NCI-H524 (cell line): ENCODE data around the gene FAM120A.

ENCODE experiments used
- DNase-seq, 2 experiments: peaks; one replicate each; lab custom pipeline; 2025; lab: John Stamatoyannopoulos, UW

Gene FAM120A

DNA sequence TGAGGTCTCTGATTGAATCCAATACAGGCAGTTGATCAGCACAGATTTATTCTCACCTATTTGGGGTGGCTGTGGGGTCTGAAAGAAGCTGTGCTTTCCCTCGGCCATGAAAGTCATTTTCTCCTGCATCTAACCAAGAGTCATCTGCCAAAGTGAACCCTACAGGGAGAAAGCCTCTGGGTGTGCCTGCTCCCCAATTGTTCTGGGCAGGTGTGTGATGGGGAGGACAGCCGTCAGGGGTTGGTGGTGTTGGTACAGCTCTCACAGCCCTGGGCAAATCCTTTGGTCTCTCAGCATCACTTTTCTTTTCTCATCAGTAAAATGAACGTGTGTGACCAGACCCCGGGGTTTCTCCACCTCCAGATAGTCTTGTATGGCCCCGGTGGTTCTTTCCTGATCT lies 127.4 kb downstream of the FAM120A start:
- DNase-seq = no peak

DNA sequence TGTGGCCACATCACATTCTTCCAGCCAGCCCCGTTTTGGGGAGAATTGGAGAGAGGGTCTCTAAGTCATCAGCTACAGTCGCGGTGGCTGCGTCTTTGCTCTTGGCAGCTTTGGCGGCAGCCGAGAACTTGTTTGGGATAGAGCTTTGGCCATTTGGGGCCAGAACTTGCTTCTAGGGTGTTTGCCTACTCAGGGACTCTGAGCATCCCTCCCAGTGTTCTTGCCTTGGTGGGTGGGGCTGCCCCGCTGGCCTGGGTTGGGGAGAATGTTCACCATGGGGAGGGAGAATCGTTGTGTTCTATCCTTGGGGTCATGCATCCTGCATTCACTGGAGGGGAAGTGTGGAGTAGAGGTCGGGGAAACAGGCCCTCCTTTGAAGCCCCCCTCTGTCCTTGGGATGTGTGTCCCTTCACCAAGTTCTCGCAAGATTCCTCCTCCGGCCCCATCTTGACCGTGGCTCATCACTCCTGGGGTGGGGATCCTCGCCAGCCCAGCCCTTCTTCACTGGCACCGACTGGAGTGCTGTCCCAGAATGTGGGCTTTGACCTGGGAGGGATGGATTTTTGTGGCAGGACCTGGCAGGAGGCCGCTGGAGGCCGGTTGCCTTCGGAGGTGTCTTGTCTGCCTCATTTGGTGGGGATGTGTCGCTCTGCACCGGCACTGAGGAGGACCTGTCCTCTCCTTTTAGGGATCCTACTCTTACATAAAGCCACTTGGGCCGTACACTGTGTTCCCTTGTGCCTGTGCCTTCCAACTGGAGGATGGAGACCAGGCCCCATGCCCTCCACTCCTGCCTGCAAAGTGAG lies 128.4 kb downstream of the FAM120A start:
- DNase-seq = no peak

DNA sequence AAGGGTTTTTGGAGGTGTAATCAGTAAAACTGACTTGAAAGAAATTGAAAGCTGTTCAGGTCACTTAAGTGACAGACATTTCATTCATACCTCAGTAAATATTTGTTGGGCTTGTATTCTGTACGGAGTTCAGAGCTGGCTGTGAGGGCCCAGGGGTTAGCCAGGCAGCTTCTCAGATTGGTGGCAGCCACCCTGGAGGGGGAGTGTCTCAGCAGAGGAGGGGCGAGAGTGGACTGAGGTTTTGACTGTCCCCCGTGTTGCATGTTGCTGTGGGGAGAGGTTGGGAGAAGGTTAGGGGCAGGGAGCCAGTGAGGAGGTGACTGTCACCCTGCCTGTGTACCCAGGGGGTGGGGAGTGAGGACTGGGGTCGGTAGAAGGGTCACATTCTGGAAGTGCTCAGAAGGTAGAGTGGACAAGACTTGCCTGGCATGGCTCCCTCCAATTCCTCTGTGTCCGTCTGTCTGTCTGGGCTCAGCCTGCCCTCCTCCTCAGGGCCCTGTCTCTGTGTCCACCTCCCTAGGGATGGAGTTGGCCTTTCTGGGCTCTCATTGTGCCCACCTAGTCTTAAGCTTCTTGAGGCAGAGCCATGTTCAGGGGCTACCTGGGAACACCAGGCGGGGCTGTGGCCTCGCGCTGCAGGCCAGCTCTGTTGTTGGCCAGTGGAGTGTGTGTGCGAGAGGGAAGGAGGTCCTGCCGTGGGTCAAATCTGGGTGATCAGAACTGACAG lies 129.3 kb downstream of the FAM120A start:
- DNase-seq = no peak

DNA sequence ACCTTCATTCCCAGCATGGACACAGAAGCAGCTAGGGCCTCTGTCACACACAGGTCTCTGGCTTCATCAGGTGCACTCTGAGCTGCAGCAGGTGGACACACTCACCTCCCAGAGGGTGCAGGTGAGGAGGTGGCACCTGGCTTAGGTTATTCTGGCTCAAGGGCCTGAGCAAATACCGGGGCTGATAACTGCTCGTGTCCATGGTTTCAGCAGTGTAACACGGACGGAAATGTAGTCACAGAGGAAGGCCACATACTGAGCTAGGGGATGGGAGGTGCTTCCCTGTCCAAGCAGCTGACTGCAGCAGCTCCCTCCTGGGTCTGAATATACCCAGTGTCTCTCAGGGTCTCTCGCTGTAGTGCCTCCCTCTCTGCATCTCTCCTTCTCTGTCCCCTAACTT lies 130.6 kb downstream of the FAM120A start:
- DNase-seq = no peak

DNA sequence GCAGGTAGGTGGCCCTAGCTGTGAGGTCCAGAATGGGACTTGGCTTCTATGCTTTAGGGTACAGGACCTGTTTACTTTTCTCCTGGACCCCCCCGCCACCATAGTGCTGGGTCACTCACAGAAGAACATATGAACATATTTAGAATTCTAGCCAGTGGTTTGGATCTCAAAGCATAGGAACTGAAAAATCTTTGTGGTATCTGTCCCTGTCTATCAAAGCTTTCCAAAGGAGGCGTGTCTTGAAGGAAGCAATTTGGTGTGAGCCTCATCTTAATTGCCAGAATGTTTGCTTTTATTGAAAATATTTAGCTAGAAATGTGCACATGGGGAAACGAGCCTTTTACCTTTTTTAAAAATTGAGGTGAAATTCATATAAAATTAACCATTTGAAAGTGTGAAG lies 131.1 kb downstream of the FAM120A start:
- no peak for DNase-seq

GRCh38 chr9:93585259-93585658 lies 133.8 kb downstream of the FAM120A start:
- no peak for DNase-seq

DNA sequence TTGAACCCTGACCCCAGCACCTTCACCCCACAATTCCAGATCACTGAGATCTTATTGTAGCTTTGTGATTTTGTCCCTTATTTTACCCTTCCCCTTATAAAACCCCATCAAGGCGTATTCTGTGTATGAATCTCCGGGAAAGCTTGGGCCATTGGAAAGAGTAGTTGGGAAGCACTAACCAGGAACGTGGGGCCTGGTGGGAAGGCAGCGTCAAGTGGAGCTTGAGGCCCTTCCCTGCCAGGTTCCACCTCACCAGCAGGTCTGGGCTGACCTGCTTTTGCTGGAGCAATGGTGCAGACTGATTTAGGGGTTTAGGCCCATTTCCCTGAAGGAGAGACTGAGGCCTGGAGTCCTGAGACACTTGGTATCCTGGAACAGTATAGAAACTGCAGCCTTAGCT lies 134.2 kb downstream of the FAM120A start:
- DNase-seq = no peak

DNA sequence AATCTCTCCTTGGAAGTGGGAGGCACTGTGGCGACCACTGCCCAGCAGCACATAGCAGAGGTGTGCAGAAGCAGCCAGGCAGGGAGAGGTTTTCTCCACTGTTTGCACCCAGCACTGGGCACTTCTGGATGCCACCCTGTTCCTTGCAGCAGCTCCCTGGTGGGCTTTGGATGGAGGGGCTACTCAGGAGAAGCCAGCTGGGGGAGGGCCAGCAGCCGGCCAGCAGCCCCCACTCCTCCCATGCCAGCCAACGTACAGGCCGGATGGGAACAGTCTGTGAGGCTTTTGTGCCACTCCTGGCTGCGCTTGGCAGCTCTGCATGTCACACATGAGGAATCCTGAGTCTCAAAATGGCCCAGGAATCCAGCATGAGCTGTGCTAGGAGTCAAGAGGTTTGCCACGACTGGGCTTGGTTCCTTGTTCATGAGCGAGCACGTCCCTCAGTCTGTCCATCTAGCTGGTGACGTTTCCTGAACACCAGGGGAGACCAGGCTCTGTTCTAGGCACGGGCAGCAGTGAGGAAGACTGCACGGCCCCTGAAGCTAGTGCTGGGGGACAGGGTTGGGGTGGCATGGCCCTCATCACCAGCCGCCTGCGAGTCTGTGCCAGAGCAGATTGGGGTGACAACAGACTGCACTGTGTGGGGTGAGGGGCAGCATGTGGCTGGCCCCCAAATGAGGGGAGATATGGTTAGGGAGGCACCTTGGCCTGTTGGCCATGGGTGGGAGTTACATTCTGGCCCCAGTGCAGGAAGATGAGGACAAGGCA lies 135.0 kb downstream of the FAM120A start:
- no peak for DNase-seq

GRCh38 chr9:93587284-93587650 lies 135.8 kb downstream of the FAM120A start:
- no peak for DNase-seq

- no peak for DNase-seq
These were observed 136.3 kb downstream of the FAM120A start for GRCh38 chr9:93587651-93588347.

GRCh38 chr9:93588641-93589609 lies 137.4 kb downstream of the FAM120A start:
- no peak for DNase-seq

- DNase-seq = no peak
These were observed 138.2 kb downstream of the FAM120A start for GRCh38 chr9:93589688-93590087.

DNA sequence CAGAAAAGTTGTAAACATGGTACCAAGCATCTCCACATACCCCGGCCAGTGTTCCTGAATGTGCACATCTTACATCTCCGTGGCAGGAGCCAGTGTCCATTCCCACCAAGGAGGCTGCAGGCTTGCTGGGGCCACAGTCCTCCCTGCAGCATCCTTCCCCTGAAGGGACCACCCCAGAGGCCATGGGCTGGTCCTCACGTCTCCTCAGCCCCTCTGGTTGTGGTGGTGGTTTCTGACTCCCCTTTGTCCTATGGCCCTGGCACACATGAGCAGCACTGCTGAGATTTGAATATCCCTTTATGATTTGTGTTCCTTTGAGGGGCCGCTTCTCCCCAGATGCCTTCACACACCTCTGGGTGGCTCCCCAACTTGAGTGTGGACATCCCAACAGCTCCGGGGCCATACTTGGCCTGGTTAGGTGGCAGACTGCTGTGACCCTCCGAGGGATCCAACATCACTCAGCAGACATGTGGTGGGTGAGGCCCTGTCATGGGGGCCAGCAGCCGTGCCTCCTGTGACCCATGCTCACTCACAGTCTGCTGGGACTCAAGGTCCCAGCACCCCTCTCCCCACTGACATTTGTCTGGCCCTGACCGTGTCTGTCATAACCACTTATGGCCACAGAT lies 139.2 kb downstream of the FAM120A start:
- no peak for DNase-seq

DNA sequence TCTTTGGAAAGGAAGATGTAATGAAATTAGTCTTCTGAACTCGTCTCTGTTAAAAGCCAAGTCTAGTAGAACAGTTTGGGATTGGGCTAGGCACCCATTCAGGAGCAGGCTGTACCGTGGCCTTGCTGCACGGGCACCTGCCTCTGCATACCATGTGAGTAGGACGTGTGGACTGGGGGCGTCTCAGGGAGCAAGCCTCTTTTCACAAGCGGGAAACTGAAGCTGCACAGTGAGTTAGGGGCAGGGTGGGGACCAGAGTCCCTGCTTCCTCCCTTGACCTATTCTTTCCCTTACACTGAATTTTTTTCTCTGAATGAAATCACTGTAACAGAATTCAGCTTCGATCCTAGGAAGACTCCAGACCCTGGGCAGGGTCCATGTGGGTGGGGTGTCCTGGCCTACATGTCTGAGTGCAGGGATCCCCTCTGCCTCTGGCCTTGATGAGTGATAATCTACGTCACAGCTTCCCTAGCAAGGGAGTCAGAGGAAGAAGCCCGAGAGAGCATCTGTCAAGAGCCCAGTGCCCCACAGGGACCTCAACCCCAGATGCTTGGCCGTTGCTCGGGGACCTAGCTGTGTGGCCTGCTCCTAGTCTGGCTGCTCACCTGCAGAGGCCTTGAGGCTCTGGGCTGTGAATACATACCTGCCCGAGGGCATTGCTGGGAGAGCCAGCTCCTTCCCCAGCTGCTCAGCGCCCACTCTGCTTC lies 140.0 kb downstream of the FAM120A start:
- peak in 1 of 2 experiments; percentile 29 for DNase-seq

DNA sequence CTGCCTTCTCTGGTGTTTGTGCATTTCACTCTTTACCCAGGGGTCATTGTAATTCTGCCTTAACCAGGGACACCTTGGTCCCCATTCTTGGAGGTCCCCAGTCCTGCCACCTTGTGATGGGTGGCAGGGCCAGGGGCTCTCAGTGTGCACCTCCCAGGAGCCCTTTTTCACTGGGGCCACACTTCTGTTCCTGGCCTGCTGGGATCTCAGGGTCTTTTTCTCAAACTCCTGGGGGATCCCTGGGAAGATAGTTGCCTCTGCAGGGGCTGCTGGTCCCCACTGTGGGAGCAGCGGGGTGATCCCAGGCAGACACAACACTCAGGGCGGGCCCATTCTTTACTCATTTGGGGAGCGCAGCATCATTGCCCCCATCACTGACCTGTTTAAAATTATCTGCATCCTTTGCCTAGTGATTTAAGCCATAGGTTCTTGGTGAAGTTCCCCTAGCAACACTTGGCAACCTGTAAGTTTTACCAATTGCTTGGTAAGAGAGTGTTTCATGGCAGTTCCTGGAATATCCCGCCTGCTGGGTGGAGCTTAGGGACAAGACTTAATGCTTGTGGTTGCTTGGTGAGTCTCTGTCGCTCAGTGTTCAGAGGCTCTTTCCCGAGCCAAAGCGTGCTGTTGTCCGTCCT lies 140.6 kb downstream of the FAM120A start:
- no peak for DNase-seq

DNA sequence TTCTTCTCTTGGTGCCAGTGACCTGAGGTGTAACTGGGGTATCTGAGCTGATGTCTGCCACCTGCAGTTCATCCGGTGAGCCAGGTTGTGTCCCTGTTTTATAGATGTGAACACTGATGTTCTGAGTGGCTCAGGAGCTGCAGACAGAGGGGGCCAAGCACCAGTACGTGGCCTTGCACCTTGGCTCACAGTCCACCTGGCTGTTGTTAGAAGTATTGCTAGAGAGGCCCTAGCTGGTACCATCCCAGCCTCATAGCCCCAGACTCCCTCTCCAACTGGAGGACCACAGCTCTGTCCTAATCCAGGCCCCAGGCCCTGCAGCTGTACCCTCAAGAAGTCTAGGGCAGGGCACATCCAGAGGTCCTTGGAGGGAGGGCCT lies 141.1 kb downstream of the FAM120A start:
- peak in 1 of 2 experiments; percentile 37 for DNase-seq

- no peak for DNase-seq
These were observed 141.7 kb downstream of the FAM120A start for GRCh38 chr9:93593144-93593658.

GRCh38 chr9:93594041-93594756 lies 142.7 kb downstream of the FAM120A start:
- DNase-seq = no peak
